HG02798 (cell line): ENCODE data around the gene LYPD8.

Source experiments
- ATAC-seq: cut with Tn5 transposase; IDR thresholded peaks from one replicate; pipeline ENCODE4 v1.9.1; 2021; ENCODE audit warnings: mild to moderate bottlenecking; ENCODE audit not compliant: unreplicated experiment, poor library complexity

LYPD8 gene

DNA sequence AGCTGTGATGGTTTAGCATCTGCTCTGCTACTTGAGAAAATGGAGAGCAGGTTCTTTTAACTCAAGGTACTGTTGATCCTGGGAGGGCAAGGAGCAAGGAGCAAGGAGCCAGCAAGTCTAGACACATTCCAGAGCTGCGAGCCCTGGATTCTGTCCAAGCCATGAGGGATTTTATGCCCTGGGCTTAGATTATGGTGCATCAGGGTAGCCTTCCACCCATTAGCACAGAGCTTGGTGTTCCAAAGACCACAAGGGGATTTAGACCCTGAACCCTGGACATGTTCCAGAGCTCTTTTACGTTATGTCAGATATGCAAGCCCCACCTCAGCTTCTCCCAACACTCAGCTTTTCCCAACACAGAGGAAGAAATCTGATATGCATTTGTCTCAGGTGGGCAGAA is 51.0 kb downstream of the LYPD8 start:
- no peak for ATAC-seq

DNA sequence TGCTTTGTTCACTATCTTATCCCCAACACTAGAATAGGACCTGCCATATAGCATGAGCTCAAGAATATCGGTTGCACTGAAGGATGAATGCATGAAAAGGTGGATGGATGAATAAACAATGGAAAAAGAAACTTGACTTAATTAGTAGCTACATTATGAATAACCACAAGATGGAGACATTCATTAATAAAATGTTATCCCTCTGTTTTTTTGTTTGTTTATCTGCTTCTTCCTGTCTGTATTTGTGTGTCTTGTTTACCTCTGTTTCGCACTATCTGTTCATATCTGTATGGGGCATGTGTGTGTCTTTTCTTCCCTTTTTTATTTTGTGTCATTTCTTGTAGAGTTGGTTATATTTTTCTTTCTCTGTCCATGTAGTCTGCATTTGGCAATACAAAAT is 51.9 kb downstream of the LYPD8 start:
- no peak for ATAC-seq

DNA sequence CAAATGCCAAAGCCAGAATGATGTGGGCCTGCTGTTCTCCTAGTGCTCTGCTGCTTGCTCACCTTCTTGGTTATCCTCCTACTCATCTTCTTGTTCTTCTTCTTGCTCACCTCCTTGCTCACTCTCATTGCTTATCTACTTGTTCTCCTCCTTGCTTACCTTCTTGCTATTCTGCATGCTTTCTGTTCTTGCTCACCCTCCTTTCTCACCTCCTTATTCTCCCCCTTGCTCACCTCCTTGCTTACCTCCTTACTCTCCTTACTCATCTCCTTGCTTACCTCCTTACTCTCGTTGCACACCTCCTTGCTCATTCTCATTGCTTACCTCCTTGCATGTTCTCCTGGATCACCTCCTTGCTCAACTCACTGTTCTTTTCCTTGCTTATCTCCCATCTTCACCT is 52.8 kb downstream of the LYPD8 start, which contains the start of gene OR14I1:
TSS of gene OR14I1 (minus strand) at position 53 of the 400 bp plus-strand sequence.
- ATAC-seq = no peak

DNA sequence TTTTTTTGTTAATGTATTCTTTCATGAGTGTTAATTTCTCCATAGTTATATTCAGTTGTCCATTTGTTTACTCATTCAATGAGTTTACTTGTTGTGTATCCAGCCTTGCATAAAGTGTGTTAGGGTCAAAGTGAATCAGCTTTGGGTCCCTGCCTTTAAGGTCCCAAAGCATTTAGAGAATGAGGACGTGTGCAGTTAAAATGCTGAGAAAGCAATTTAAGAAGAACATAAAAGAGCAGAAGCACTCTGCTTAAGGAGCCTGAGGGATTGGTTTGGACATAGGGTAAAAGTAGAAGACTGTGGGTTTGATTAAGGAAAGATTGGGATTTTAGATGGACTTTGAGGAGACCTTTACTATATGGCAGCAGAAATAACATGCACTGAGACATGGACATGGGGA is 56.5 kb downstream of the LYPD8 start:
- no peak for ATAC-seq

DNA sequence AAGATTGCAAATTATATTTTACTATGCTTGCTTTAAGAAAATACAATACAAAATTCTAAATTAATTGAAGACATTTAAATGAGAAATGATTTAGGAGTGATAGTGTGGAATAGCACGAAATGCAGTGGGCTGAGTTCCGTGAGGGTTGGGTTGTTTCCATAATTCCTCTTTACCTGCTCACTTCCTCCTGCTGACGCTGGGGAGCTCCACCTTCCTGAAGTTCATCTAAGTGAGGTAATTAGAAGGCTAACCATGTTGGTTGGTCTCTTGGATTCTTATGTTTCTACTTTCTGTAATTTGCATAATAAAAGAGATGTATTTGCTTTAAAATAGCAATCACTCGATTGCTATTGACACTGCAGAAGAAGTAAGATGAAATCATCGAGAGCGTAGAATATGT is 57.7 kb downstream of the LYPD8 start:
- ATAC-seq = no peak

DNA sequence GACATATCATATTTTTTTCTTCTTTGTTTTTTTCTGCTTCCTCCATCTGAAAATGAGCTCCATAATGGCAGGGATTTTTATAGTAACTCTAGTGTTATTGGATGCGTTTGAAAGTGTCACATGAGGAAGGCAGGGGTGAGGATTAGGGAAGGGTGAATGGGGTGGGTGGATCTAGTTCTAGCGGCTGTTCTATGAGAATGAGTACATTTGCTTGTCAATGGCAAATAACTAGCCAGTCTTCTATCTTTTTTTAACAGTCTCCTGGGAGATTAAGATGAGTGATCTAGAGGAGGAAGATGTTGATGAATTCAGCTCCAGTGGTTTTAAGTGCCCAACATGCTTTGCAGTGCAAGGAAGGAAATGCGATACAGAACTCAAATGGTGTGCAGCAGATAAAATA is 58.8 kb downstream of the LYPD8 start:
- no peak for ATAC-seq

DNA sequence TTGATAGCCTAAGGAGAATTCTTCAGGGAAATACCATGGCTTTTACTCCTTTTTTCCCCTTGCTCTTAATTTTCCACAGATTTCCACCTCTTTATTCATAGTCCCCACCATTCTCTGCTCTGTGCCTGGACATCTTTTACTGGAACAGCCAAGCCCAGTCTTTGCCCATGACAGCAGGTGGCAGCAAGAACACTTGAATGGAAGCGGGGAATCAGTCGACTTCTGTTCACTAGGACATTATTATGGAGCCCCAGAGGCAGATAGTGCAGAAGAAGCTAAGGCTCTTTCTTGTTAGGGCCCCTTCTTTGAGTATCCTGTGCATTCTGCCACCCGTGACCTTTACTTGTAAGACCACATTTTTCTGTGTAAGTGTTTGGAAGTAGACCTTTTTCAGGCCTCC is 59.3 kb downstream of the LYPD8 start:
- ATAC-seq = no peak

DNA sequence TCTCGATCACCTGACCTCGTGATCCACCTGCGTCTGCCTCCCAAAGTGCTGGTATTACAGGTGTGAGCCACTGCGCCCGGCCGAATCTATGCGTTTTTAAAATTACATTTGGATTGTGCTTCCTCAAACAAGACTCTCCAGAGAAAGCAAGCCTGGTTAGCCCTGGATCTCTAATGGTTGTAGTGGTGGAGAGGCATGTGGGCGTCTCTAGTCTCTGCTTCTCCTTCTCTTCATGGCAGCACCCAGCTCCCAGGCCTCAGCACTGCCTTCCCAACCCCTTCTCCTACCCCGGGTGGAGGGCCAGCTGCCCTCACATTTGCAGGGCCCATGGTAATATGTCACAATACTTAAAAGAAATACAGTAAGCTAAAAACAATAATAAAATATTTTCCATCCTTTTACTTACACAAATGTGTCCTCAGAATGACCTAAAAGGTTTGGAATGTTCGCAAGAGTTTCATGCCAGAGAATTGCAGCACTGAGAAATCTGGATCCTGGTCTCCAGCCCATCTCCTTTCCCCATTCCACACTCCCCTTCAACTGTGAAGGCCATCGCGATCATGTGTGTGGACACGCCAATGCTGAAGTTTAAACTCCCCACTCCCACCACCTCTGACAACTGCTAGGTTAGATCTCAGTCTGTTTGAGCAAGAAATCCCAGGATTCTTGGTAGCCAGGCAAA is 60.0 kb downstream of the LYPD8 start:
- no peak for ATAC-seq

DNA sequence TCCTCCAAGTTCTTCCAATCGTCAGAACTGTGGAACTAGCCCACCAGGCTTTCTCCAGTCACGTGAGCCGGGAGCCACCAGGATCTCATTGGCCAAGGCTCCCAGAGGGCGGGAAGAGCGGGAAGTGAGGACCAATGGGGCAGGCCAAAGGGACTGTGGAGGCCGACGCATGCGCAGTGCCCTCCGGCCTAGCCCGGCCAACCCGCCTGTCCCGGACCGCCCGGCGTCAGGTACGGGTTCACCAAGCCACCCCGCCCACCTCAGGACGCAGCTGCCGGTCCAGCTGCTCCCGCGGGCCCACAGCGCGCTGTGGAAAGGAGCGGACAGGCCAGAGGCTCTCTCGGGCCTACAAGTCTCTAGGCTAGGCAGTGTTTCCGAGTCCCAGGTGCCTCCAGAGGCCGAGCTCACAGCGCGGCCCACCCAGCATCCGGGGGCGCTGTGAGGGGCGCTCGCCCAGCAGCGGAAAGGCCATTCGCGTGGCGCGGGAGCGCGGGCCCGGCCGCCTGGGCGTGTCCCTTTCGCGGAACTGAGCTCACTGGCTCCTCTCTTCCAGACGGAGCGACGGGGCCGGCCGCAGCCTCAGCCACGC is 63.9 kb downstream of the LYPD8 start:
- ATAC-seq = no peak
